ENCODE data around the gene TIPIN.
A peak's percentile ranks its signal among the peaks of the same experiment; 100 is the strongest.

TIPIN gene

DNA sequence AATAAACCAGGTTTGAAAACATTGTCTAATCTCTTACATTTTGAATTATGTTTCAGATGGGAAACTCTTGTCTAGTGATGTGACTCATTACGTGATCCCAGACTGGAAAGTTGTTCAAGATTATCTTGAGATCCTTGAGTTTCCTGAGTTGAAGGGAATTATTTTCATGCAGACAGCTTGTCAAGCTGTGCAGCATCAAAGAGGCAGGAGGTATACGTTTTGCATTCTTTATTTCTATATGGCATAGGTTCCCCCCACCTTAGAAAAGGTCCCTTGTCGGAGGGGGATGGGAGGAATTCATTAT lies 61.6 kb downstream of the TIPIN start:
- peak; percentile 20 for DNase-seq

- DNase-seq: peak; percentile 78
These were observed 62.1 kb downstream of the TIPIN start for GRCh38 chr15:66294157-66294931.

DNA sequence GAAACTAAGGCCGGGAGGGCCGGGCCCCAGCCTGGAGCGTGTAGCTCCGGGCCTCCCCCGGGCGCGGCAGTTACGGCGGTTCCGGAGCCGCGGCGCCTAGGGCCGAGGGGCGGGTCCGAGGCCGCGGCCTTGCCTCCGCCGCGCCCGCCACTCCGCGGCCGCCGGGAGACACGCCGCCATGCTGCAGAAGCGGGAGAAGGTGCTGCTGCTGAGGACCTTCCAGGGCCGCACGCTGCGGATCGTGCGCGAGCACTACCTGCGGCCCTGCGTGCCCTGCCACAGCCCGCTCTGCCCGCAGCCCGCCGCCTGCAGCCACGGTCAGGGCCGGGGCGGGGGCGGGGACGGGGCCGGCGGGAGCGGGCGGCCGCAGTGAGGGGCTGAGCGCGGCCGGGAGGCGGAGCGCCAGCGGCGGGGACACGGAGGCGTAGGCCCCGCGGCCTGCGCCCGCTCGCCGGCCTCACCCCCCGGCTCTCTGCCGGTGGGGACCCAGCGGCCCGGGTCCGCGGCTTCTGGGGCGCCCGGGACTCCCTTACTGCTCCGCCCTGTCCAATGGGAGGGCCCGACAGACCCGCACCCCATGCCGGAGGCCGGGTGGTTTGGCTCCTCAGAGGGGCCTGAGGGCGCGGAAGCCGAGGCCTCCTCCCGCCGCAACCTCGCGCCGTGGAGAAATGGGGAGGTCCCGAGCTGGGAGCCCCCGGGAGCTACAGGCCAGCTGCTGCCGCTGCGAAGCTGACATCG lies 62.9 kb downstream of the TIPIN start, which contains the start of gene DIS3L:
Gene DIS3L (plus strand): TSS at position 150 of the 738 bp plus-strand sequence. CDS start 29 bp downstream, at position 179.
- DNase-seq: peak; percentile 82

DNA sequence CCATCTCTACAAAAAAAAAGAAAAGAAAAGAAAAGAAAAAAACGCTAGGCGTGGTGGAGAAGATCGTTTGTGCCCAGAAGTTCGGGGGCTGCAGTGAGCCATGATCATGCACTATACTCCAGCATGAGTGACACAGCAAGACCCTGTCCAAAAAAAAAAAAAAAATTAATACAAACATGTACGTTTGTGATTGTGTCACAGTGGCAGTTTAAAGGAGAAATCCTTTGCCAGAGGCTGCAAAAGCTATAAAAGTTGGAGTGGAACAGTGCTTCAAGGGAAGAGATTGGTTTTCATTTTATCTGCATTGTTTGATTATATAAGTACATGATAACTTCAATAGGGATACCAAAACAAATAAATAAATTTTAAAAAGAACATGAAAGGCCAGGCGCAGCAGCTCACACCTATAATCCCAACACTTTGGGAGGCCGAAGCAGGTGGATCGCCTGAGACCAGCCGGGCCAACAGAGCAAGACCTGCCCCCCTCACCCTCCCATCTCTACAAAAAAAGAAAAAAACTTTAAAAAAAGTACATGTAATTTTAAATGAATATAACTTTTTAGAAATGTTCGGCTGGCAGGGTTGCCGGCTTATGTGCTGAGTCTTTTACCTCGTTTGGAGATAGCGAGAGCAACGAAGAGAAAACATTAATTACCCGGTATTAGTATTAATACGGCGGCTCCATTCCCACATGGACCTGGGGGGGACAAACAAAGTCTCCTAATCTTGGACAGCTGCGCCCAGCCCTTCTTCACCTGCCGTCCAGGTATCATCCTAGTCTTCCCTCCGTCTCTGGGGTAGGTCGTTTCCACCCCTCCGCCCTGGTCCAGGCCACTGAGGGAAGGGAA lies 63.7 kb downstream of the TIPIN start:
- no peak for DNase-seq

- peak; percentile 84 for DNase-seq
These were observed 64.5 kb downstream of the TIPIN start for GRCh38 chr15:66291816-66292570.

GRCh38 chr15:66290518-66290917 lies 66.0 kb downstream of the TIPIN start:
- no peak for DNase-seq

GRCh38 chr15:66290007-66290406 lies 66.5 kb downstream of the TIPIN start:
- no peak for DNase-seq

DNA sequence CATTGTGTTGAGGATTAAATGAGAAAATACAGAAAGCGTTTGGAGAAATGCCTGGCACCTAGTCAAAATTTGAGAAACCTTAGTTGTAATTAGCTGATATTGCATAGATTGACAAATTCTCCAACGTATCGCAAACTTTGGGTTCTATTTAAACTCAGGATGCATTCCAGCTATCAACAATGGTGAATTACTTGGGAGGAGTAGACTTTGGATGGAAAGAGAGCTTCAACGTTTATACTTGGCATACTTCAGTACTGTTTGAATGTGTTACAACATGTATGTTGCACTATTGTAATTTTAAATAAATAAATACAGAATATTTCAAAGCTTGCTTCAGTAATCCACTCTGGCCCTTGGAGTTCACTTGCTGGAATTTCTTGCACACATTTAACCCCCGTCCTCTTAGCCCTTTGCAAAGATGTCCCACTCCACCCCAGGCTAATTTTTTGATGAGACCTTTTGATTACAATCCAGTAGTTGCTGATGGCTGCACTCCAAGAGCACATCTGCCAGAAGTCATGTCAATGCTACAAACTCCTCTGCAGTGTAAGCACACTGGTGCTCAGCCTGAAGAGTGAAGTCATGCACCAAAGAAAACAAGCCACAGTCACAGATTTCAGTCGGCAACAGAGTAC lies 67.8 kb downstream of the TIPIN start:
- no peak for DNase-seq

DNA sequence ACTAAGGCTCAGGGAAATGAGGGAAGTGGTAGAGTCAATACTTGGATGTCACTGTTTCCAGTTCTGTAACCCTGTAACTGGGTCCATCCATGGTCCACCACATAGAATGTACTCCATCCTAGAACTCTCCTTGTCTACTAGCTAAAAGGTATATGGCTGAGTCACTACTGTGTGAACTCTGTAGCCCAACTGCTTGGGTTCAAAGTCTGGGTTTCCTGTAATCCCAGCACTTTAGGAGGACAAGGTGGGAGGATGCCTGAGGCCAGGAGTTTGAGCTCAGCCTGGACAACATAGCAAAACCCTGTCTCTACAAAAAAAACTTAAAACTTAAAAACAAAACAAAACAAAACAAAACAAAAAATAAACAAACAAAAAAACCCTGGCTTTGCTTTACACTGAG lies 68.4 kb downstream of the TIPIN start:
- no peak for DNase-seq

DNA sequence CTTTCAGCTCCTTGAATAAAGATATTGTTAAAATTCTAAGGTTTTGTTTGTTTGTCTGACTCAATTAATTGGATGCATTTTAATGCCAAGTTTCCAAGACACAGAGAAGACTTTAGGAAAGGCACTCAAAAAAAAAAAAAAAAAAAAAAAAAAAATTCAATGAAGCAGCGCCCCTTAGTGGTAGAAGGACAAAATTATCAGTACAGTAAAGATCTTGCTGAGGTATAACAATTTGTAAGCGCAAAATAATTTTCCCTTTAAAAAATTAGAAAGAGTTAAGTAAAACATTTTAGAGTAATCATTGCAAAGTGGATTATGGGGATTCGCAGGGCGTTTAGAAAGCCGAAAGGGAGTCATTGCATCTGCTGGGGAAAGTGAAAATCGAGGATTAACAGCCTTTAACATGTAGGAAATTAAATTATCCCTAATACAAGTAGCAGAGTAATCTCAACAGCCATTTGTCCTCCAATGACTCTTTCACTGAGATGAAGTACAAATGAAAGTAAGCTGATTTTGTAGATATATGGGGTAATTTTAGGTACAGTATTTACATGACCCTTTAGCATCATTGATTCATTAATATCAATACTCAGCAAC lies 68.9 kb downstream of the TIPIN start:
- DNase-seq: peak; percentile 76

Data from hematopoietic multipotent progenitor cell treated with erythropoietin and hydrocortisone succinate and interleukin-3 and kit ligand, for 6 days (in vitro differentiated cells).